Endometrial microvascular endothelial cells (primary cell): ENCODE measurements around the gene FASTKD3. TPM values are rescaled to one million over a fixed set of nuclear protein-coding genes. Genes with fewer than 3 reads are reported as not detected.

Experiments
- in situ Hi-C: cut with HindIII; loops from 2 replicates; pipeline ENCODE4 v1.10.0; 2017; ENCODE audit warnings: low sequenced_read_pairs, low pct_unique_long_range_greater_than_20kb; ENCODE audit errors: inconsistent ontology term
- total RNA-seq: library from RNA; depleted of rRNA; stranded (reverse); fragments of >200 nt; gene quantifications from one replicate; pipeline ENCODE4 v1.2.3, GENCODE V29; 2015; ENCODE audit errors: inconsistent ontology term

FASTKD3 gene
- total RNA-seq, 1 donor from 2014 or later = 20.4 TPM

DNA sequence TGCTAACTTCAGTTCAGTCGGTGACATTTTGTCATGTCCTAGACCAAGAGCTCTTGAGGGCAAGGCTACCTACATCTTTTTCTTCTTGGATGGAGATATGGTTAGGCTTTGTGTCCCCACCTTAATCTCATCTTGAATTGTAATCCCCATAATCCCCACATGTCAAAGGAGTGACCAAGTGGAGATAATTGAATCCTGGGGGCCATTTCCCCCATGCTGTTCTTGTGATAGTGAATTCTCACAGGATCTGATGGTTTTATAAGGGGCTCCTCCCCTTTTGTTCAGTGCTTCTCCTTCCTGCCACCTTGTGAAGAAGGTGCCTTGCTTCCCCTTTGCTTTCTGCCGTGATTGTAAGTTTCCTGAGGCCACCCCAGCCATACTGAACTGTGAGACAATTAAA, 15.8 kb downstream of the FASTKD3 start:
- in situ Hi-C loops = no loop called here

DNA sequence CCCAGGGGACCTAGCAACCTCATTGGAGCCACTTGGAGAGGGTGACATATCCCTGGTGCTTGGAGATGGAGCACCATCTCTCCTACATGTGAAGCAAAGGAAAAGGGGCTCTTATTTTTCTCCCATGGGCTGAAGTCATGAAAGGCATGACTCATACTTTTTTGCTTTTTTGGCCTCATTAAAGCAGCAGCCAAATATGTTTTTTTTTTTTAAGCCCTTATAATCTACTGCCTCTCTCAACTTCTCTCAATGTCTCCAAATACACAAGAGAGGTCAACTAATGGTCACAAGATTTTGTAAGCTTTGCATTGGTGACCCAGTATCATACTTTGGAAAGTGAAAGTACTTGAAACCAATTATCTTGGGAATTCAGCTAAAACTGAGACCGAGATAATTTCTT, 16.3 kb downstream of the FASTKD3 start:
- in situ Hi-C loops = no loop called here

DNA sequence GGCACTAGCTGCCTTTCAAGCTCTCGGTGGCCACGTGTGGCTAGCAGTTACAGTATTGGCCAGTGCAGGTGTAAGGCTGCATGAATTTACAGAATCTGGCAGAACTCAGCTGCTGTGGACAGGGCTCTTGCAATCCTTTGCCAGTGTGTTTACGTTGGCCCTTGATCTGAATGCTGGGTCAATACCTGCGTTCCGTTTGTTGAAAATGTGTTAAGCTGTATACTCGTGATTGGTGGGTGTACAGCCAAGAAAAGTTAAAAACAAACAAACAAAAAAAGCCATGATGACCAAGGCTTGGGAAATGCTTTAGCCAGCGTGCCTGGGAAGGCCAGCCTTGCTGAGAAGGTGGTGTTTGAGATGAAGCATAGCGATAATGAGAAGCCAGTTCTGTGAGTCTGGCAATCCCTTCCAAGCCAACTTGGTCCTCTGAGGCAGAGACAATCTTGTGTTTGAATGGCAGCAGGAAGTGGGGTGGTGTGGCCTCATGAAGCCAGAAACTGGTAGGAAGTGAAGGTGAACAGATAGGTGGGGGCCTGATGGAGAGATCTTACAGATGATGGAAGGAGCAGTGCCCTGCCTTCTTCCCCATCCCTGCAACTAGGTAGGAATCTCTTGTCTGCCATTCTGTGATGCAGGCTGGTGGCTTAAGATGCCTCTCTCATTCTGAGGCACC, 17.1 kb downstream of the FASTKD3 start:
- in situ Hi-C loops = no loop called here

DNA sequence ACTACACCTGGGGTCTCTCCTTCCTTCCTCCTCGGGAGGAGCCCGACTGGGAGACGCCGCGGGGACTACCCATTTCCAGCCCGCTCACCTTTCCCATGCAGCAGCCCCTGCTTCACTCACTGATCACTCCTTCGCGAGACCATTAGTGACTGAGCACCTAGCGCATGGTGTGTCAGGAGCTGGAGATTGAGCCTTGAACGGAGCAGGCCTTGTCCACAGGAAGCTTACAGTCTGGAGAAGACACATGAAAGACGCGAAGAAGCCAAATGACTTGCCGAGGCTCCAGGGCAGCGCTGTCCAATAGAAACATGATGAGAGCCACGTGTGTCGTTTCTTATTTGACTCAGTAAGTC, 17.6 kb downstream of the FASTKD3 start:
- in situ Hi-C loops = no loop called here

DNA sequence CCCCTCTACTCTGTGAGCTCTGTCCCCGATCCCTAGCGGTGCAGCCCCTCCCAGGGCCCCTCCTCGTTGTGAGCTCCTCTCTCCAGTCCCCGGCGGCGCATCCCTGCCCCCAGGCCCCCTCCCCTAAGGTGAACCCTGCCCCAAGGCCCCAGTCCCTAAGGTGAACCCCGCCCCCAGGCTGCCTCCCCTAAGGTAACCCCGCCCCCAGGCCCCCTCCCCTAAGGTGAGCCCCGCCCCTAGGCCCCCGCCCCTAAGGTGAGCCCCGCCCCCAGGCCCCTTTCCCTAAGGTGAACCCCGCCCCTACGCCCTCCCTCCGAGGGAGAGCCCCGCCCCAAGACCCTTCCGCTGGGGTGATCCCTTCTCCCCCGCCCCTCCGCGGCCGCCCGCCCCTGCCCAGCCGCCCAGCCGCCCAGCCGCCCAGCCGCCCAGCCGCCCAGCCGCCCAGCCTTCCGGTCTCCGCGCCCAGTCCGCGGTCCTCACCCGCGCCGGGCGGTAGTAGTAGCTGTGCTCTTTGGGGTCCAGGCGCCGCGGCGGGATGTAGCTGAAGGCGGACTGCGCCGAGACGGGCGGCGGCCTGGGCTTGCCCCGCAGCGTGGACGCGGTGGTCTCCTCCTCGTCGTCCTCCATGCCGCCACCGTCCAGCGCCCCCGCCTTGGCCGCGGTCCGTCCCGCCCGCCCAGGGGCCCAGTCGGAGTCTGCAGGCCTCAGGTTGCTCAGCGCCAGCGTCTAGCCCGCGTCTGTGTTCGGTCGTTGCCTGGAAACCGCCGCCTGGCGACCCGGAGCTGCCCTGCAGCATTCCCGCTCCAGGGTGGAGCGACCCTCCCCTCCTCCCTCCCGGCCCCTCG, 18.2 kb downstream of the FASTKD3 start, which contains the start of gene CFAP90:
TSS of gene CFAP90 (minus strand) at position 739 of the 845 bp plus-strand sequence. CDS start at position 627, 112 bp downstream.
- in situ Hi-C loops = no loop called here

DNA sequence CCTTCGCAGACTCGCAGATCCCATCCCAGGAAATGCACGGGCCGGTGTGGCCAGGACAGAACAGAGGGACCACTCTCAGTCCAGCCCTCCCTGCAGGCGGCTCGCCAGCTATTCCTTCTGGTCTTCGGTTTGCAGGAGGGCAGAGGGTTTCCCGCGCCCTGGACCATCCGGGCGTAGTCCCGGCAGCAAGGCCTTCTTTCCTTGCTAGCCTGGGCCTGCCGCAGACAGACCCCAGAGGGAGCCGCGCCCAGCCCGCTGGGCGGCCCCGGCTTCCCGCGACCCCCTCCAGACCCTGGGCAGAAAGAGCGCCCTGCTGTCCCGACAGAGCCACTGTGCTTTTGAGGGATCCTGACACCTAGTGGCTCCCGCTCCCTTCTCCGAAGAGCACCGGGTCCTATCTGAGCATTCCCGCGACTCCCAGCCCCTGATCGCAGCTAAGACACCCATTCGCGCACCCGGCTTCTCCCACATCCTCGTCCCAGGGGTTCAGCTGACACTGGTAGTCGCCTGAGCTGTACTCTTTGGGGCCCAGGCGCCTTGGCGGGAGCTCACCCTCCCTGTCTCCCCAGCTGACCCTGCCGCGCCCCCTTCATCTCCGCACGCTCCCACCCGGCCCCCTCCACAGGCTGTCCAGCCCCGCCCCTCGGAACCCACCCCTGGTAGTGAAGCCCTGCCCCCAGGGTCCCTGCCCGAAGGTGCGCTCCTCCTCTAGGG, 19.0 kb downstream of the FASTKD3 start:
- in situ Hi-C loops = no loop called here

DNA sequence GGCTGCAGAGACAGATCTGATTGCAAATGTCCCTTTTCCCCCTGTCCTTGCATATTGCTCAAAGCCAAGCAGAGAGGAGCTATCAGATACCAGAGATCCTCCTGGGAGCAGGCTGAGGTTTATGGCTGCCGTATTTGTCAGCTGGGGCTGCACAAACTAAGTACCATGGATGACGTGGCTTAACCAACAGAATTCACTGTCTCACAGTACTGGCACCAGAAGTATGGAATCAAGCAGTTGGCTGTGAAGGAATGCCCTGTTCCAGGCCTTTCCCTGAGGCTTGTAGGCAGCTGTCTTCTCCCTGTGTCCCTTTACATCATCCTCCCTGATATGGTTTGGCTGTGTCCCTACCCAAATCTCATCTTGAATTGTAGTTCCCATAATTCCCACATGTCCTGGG, 20.5 kb downstream of the FASTKD3 start:
- in situ Hi-C loops = no loop called here

DNA sequence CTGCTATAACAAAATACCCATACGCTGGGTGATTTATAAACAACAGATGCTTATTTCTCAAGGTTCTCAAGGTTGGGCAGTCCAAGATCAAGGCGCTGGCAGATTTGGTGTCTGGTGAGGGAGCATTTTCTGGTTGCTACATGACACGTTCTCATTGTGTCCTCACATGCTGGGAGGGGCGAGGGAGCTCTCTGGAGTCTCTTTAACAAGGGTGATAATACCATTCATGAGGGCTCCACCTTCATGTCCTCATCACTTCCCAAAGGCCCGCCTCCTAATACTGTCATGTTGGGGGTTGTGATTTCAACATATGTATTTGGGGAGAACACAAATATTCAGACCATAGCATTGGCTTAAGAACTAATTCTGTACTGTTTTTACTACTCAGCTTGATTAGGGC, 22.5 kb downstream of the FASTKD3 start:
- in situ Hi-C loops = no loop called here

DNA sequence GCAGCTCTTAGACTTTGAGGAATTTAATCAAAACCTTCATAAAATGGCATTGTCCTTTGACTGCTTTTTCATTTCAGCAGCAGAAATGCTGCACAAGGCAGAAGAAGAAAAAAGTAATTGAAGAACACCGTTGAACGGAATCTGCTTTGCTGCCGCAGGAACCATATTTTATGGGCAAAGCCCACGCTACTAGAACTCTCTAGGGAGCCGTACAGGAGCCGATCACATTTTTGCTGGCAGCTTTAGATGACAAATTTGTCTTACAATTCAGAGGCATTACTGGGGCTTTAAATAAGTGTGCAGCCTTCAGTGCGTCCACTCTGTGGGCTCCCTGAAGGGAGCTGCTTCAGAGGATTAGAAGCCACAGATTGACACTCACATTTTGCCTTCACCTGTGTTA, 23.3 kb downstream of the FASTKD3 start:
- in situ Hi-C loops = no loop called here

DNA sequence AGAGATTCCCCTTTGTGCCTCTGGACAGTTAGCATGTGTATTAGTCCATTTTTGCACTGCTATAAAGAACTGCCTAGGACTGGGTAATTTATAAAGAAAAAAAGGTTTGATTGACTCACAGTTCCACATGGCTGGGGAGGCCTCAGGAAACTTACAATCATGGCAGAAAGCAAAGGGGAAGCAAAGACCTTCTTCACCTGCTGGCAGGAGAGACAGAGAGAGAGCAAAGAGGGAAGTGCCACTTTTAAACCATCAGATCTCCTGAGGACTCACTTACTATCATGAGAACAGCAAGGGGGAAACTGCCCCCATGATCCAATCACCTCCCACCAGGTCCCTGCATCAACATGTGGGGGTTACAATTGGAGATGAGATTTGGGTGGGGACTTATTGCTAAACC, 23.9 kb downstream of the FASTKD3 start:
- in situ Hi-C loops = no loop called here

DNA sequence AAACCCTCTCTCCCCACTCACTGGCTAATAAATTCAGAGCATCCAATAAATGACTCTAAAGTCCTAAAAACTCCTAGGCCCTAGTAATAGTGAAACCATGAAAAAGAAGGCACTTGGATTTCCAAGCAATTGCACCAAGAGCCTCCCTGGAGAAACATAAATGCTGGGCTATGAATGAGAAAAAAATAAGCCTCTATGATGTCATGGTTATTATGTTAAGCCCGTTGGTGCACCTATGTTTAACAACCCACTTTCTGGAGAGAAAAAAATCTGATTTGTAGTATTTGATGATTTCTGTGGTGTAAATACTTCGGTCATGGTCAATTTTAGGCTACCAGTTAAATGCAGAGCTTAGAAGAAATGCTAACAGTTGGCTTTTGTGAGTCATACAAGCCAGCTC, 26.3 kb downstream of the FASTKD3 start:
- in situ Hi-C loops = no loop called here

DNA sequence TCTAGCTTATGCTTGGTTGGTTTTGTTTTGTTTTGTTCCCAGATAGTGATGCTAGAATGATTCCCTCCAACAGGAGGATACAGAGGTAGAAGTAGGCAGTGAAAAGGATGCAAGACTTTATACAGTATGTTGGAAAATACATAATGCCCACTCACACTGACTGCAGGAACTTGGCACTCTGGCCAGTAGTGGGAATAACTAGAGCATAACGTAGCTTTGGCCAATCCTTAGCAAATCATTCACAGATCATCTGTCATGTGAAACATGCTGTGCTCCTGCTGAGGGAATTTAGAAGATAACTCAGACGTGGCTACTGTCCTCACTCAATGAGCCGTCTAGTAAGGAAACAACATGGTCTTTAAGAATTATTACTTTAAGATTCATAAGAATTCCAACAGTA, 31.4 kb downstream of the FASTKD3 start:
- in situ Hi-C loops = no loop called here

DNA sequence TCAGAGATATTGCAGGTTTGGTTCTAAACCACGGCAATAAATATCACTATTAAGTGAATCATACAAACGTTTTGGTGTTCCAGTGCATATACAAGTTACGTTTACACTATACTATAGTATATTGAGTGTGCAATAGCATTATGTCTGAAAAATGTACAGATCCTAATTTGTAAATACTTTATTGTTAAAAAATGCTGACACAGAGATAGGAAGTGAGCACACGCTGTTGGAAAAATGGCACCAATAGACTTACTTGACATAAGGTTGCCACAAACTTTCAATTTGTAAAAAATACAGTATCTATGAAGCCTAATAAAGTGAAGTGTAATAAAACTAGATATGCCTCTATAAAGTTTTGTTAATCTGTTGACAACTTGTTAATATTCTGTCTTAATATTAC, 33.8 kb downstream of the FASTKD3 start:
- in situ Hi-C loops = no loop called here

DNA sequence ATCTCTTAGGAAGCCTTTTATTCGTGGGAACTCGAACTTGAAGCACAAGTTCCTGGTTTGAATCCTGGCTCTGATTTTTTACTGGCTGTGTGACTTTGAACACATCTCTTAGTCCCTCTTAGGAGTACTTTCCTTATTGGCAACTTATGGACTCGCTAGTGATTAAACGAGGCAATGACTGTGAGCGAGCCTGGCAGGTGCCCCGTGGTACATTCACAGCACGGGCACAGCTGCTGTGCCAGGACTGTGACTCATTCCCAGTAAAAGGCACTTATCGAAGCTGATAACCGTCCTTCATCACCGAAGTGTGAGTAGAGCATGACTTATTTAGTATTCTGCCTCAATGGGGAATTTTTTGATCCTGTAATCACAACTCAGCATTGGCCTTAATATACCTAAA, 40.6 kb downstream of the FASTKD3 start:
- in situ Hi-C loops = no loop called here

DNA sequence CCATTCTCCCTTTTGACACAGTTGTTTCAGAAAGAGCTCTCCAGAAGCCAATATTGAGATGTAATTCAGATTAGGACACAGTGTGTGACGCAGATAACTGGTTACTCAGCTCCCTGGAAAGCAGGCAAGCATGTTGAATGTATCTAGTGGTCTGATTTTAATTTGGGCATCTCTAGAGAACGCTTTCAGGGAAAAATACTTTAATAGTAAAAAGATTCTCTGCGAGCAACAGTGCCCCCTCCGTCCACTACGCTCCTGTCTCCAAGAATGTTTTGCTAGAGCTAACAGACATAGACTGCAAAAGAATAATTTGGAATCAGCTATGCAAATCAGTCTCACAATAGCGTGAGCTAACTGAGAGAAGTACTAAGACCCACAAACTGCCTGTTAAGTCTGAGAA, 41.2 kb downstream of the FASTKD3 start:
- in situ Hi-C loops = no loop called here

DNA sequence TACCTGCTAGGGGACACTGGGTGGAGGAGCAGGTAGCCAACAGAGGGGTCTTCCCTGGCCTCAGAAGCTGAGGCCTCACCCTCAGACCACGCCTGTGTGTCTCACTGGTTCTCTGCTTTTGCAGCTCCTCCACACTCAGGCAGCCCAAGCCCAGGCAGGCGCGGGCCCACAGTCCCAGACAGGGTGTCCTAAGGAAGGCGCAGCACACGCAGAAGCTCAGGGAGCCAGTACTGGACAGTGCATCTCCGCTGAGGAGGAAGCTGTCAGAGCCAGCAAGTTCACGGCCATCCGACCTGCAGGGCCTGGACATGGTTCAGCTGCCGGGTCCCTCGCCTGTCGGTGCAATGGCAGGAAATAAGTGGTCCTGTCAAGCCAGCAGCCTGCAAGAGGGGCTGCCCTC, 43.2 kb downstream of the FASTKD3 start:
- in situ Hi-C loops = no loop called here

DNA sequence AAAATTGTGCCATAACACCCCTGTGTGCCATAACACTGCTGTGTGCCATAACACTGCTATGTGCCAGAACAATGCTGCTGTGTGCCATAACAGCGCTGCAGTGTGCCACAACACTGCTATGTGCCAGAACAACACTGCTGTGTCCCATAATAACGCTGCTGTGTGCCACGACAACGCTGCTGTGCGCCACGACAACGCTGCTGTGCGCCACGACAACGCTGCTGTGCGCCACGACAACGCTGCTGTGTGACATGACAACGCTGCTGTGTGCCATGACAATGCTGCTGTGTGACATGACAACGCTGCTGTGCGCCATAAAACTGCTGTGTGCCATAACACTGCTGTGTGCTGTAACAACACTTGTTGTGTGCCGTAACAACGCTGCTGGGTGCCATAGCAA, 43.8 kb downstream of the FASTKD3 start:
- in situ Hi-C loops = no loop called here

DNA sequence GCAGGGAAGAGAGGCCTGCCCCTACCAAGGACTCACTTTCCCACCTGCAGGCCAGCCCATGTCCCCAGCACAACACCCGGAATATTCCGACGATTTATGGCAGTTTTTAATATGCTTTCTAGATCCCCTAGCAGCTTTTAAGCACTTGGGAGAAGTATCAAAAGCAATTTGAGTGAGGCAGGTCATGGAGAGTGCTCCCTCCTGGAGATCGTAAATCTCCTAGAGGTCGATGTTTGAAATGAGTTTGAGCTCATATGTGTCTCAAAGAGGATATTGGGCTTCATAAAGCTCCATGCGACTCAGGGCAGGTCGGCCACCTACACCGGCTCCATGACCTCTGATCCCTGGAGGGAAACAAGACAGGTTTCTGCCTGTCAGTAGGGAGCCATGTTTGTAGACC, 45.2 kb downstream of the FASTKD3 start:
- in situ Hi-C loops = no loop called here

DNA sequence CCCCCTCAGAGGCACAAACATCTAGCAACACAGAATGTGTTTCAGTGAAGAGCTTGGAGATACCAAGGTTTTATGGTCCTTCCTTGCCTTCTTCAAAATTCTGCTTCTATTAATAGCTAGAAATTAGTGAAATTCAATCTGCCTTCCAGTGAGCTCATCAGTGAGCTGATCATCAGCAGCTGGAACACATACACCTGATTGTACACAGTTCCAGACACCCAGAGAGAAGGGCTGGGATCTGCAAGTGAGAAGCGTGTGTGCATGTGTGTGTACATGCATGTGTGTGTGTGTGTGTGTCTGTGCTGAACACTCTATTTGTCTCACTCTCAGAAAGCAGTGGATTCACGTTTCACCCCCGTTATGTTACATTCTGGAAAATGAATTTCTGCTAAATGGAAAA, 46.4 kb downstream of the FASTKD3 start:
- in situ Hi-C loops = no loop called here

DNA sequence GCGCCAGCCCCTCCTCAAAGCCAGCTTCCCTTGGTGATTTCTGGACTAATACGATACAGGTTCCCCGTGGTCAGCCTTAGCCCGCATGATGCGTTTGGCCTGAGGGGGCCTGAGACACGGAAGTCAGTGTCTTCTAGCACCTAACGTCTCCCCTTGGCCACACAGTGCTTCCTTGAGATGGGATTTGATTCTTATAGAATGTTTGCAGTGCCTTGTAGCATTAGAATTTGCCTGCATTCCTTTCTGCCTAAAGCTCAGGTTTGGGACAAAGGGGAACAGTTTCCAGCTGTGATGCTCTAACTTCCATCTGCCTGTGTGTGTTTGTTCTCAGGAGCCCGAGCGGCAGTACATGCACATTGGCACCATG, 52.3 kb downstream of the FASTKD3 start:
- in situ Hi-C loops = no loop called here
